ENCODE data around the gene PIGW.

DNA sequence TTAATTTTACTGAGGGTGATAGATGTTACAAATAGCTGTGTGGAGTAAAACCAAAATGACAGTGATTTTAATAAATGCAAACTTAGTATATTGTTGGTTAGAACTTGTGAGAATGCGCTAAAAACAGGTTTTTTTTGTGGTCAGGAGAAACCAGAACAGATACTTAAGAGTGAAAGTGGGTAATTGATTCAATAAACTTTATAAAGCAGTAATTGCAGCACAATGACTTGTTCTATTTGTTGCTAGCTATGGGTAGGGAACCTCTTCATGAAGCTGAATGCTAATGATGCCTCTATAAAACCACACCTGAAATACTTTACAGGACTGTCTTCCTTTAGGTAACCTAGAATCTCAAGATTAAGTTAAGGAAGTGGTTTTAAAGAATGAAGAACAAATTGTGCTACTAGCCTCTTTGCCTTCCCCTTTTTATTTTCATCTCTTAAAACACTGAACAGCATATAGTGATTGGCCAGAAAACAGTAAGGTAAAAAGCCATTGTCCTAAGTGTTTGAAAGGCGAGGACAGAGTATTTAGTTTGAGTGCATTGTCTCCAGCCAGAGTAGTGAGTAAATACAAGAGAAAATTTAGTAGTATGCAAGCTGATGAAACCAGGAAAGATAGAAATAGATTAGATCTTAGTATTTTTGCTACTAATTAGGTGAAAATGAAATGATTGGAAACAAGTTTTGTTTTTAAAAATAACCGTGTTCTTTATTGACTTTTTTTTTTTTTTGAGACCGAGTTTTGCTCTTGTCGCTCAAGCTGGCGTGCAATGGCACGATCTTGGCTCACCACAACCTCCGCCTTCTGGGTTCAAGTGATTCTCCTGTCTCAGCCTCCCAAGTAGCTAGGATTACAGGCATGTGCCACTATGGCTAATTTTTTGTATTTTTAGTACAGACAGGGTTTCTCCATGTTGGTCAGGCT, 16.0 kb downstream of the PIGW start:
- TF ChIP-seq POLR2A (IDR thresholded peaks at IDR 0.05): no peak
- TF ChIP-seq CTCF (IDR thresholded peaks at IDR 0.05): no peak

Data from tibial nerve (tissue), 3 donors.